GM10266 (cell line): Measurements from ENCODE around the gene PRKRIP1.

Experiments
- DNase-seq: peaks from one replicate; pipeline ENCODE4 v3.0.0; 2012; ENCODE audit errors: extremely low spot score
- CTCF ChIP-seq: IDR thresholded peaks from 2 replicates; pipeline ENCODE4 v1.5.1; 2012; ENCODE audit warnings: mild to moderate bottlenecking, low read depth; ENCODE audit not compliant: control insufficient read depth, insufficient read depth; ENCODE audit errors: missing control alignments

The PRKRIP1 gene

GRCh38 chr7:102467581-102468477, 71.7 kb downstream of the PRKRIP1 start:
- no peak for TF ChIP-seq CTCF
- no peak for DNase-seq

GRCh38 chr7:102468478-102469350, 72.6 kb downstream of the PRKRIP1 start:
- TF ChIP-seq CTCF, result no peak
- no peak for DNase-seq

GRCh38 chr7:102469351-102469971, 73.3 kb downstream of the PRKRIP1 start:
- TF ChIP-seq CTCF, result no peak

GRCh38 chr7:102469972-102470825, 74.0 kb downstream of the PRKRIP1 start:
- no peak for DNase-seq
- no peak for TF ChIP-seq CTCF

More at GRCh38 chr7:102469351-102469971, 73.3 kb downstream of the PRKRIP1 start:
- DNase-seq, result no peak

- no peak for DNase-seq
- no peak for TF ChIP-seq CTCF
Observed at GRCh38 chr7:102471791-102472125, 75.6 kb downstream of the PRKRIP1 start.

- DNase-seq, result no peak
- no peak for TF ChIP-seq CTCF
Observed at GRCh38 chr7:102472126-102473041, 76.2 kb downstream of the PRKRIP1 start.
